Subcutaneous adipose tissue (tissue), 4 donors: ENCODE results near the gene HHIP. TPM values are rescaled to one million over a fixed set of nuclear protein-coding genes. Genes with fewer than 3 reads are reported as not detected.

Source experiments
- CTCF ChIP-seq: fragments of 450-650 bp; IDR thresholded peaks from one replicate; pipeline ENCODE4 v1.5.1; 2016; ENCODE audit warnings: low read depth, mild to moderate bottlenecking, control low read depth, antibody characterized with exemption, moderate library complexity
- total RNA-seq, 4 donors: library from RNA; depleted of rRNA; stranded (reverse); fragments of >200 nt; gene quantifications; one replicate each; pipeline ENCODE4 v1.1.0, GENCODE V29; 2016

Gene HHIP
- total RNA-seq, 4 donors from 2014 or later, result 0.38 to 1.9 (median 1.0) TPM

GRCh38 chr4:144658903-144659302, 12.9 kb downstream of the HHIP start:
- no peak for TF ChIP-seq CTCF

GRCh38 chr4:144659447-144659846, 13.5 kb downstream of the HHIP start:
- no peak for TF ChIP-seq CTCF

GRCh38 chr4:144663834-144664475, 18.0 kb downstream of the HHIP start:
- TF ChIP-seq CTCF, result no peak

- TF ChIP-seq CTCF, result no peak
Observed at GRCh38 chr4:144666539-144667175, 20.7 kb downstream of the HHIP start.

- no peak for TF ChIP-seq CTCF
Observed at GRCh38 chr4:144667500-144667899, 21.5 kb downstream of the HHIP start.

- no peak for TF ChIP-seq CTCF
Observed at GRCh38 chr4:144670776-144671175, 24.8 kb downstream of the HHIP start.

- TF ChIP-seq CTCF, result no peak
Observed at GRCh38 chr4:144674711-144675110, 28.8 kb downstream of the HHIP start.
